ENCODE measurements around the gene OR6B3.

DNA sequence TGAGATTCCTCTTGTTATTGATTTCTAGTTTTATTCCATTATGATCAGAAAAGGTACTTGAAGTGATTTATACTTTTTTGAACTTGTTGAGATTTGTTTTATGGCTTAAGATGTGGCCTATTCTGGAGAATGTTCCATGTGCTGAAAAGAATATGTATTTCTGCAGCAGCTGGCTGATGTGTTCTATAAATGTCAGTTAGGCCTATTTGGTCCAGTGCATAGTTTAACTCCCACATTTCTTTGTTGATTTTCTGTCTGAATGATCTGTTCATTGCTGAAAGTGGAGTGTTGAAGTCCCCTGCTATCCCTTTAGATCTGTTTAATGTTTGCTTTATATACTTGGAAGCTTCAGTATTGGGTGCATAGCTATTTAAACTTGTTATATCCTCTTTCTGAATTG is 16.0 kb downstream of the OR6B3 start:
- TF ChIP-seq, protein P1, sequence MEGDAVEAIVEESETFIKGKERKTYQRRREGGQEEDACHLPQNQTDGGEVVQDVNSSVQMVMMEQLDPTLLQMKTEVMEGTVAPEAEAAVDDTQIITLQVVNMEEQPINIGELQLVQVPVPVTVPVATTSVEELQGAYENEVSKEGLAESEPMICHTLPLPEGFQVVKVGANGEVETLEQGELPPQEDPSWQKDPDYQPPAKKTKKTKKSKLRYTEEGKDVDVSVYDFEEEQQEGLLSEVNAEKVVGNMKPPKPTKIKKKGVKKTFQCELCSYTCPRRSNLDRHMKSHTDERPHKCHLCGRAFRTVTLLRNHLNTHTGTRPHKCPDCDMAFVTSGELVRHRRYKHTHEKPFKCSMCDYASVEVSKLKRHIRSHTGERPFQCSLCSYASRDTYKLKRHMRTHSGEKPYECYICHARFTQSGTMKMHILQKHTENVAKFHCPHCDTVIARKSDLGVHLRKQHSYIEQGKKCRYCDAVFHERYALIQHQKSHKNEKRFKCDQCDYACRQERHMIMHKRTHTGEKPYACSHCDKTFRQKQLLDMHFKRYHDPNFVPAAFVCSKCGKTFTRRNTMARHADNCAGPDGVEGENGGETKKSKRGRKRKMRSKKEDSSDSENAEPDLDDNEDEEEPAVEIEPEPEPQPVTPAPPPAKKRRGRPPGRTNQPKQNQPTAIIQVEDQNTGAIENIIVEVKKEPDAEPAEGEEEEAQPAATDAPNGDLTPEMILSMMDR (conservative IDR thresholded peaks at IDR 0.05; ENCODE audit: low read depth, low read length), result no peak
- TF ChIP-seq EZH2phosphoT487 (IDR thresholded peaks at IDR 0.05; ENCODE audit: borderline replicate concordance, low read length), result no peak
